ENCODE measurements around the gene KDM7A. TPM values are rescaled to one million over a fixed set of nuclear protein-coding genes. Genes with fewer than 3 reads are reported as not detected.

Gene KDM7A
- total and polyA plus RNA-seq, 2 of the 4 experiments (the other 2 are of a cell fraction), result 1.5 to 2.3 TPM

- Histone ChIP-seq H3K4me2 (ENCODE audit: low read depth, low read length) (no peak overlapping the region), H2AK5ac (ENCODE audit: low read depth, low read length) (no peak overlapping the region), H2AK9ac (replicated peaks; ENCODE audit: low read depth, low read length, poor library complexity) (no peak overlapping the region), H2AFZ (replicated peaks; ENCODE audit: low read length, poor library complexity) (no peak overlapping the region), H2BK20ac (ENCODE audit: low read depth, low read length) (no peak overlapping the region), H3K36me3 (ENCODE audit: control insufficient read depth, insufficient read depth, low read length) (peaks cover 2% of the 10 kb centered on the region; the same call in 1 of the 2 replicates), H3K9me3 (ENCODE audit: control insufficient read depth, insufficient read depth, low read length) (no peaks in the 10 kb centered on the region), H3K18ac (ENCODE audit: low read depth, low read length) (no peak overlapping the region), H3K4ac (ENCODE audit: low read depth, low read length) (no peak overlapping the region), H3K27ac (ENCODE audit: insufficient read depth, low read length) (no peak overlapping the region), H3K14ac (replicated peaks; ENCODE audit: low read depth, low read length) (no peak overlapping the region), H3K9ac (ENCODE audit: low read depth, low read length) (no peak overlapping the region), H4K5ac (ENCODE audit: low read depth, low read length) (no peak overlapping the region), H3K4me1 (ENCODE audit: control insufficient read depth, insufficient read depth, low read length) (no peaks in the 10 kb centered on the region), H2BK120ac (ENCODE audit: low read depth, low read length) (no peak overlapping the region), H4K91ac (ENCODE audit: insufficient read depth, low read depth, low read length) (no peak overlapping the region), H3K27me3 (ENCODE audit: control insufficient read depth, insufficient read depth, low read length) (no peaks in the 10 kb centered on the region), H3K79me1 (ENCODE audit: low read depth in 1 of 2, low read length in 2 of 2) (peaks cover under 1 to 32% of the 10 kb centered on the region in 2 experiments; a peak in 2 of 4 replicates), H2BK5ac (ENCODE audit: low read depth, low read length, poor library complexity, severe bottlenecking) (no peak overlapping the region), H4K8ac (ENCODE audit: low read depth in 2 of 2, low read length in 2 of 2) (no peak overlapping the region), H3K9me1 (ENCODE audit: insufficient read depth, low read length) (peaks cover 13% of the 10 kb centered on the region), H4K20me1 (ENCODE audit: insufficient read depth, low read length) (no peaks in the 10 kb centered on the region), H3K56ac (ENCODE audit: extremely low read depth, insufficient read depth, low read length) (no peak overlapping the region), H3K23ac (ENCODE audit: low read depth, low read length) (no peak overlapping the region), H2BK15ac (ENCODE audit: low read depth, low read length) (no peak overlapping the region), H3K4me3 (ENCODE audit: insufficient read depth, low read depth, low read length) (no peak overlapping the region)
- ChIA-PET POLR2A (ENCODE audit: unreplicated experiment) (no interaction called here), CTCF (no interaction called here)
- no peak for ATAC-seq (ENCODE audit: low read depth)
- intact Hi-C loops (cut with micrococcal nuclease) (no loop called here), in situ Hi-C loops (cut with MboI; ENCODE audit: low sequenced_read_pairs) (no loop called here), dilution Hi-C loops (cut with HindIII; ENCODE audit: low sequenced_read_pairs, unreplicated experiment) (no loop called here)
- TF ChIP-seq FOS (IDR thresholded peaks at IDR 0.05; ENCODE audit: low read depth, low read length) (no peak), USF2 (IDR thresholded peaks at IDR 0.05; ENCODE audit: low read depth, low read length) (no peak), SMC3 (IDR thresholded peaks at IDR 0.05; ENCODE audit: low read depth, low read length) (no peak), MAFK (IDR thresholded peaks at IDR 0.05; ENCODE audit: low read depth, low read length) (no peak), RFX5 (IDR thresholded peaks at IDR 0.05; ENCODE audit: low read depth, low read length) (no peak), NFE2L2 (IDR thresholded peaks at IDR 0.05; ENCODE audit: low read depth, low read length) (no peak), POLR2A (IDR thresholded peaks at IDR 0.05; ENCODE audit: low read depth, low read length) (no peak), RAD21 (IDR thresholded peaks at IDR 0.05; ENCODE audit: low read length) (no peak), ELK1 (IDR thresholded peaks at IDR 0.05; ENCODE audit: borderline replicate concordance, low read depth, low read length) (no peak), CTCF (conservative IDR thresholded peaks at IDR 0.05; ENCODE audit: low read depth, low read length) (no peak), CHD1 (IDR thresholded peaks at IDR 0.05; ENCODE audit: low read depth, low read length) (no peak), MXI1 (IDR thresholded peaks at IDR 0.05; ENCODE audit: borderline replicate concordance, low read depth, low read length) (no peak), RCOR1 (IDR thresholded peaks at IDR 0.05; ENCODE audit: insufficient replicate concordance, low read length) (no peak), BHLHE40 (IDR thresholded peaks at IDR 0.05; ENCODE audit: low read depth, low read length) (no peak), CEBPB (IDR thresholded peaks at IDR 0.05; ENCODE audit: low read depth, low read length) (no peak)
- no peak for DNase-seq
- BruUV-seq (replicated peaks), result no TSS peak
Measured at GRCh38 chr7:140051820-140052219, 125.0 kb downstream of the KDM7A start.
